ENCODE data around the gene RPS21. TPM values are rescaled to one million over a fixed set of nuclear protein-coding genes. Genes with fewer than 3 reads are reported as not detected.
A peak's percentile ranks its signal among the peaks of the same experiment; 100 is the strongest.

The RPS21 gene
- total RNA-seq, 1 donor from 2014 or later: 1,935 TPM

DNA sequence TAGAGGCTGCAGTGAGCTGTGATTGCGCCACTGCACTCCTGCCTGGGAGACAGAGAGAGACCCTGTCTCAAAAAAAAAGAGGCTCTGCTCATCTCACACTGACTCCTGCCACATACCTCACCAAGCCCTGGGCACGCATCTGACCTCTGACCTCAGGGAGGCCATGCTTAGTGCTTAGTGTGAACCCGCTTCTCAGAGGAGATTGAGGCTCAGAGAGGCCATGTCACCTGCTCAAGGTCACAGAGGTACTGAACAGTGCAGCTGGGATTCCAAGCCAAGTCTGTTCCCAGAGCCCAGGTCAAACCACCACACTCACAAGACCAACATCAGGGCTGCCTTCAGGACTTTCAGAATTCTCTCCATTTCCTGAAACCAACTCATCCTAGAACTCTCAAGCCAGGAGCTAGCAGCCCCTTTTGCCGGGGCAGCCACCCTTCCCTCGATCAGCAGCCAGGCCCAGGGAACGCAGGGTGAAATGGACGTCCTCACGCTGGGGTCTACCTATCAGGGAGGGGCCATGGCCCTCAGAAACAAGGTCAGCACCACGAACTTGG lies 17.3 kb downstream of the RPS21 start:
- Histone ChIP-seq H3K4me3 (no peak overlapping the region), H3K27me3 (no peaks in the 10 kb centered on the region), H3K9me3 (no peaks in the 10 kb centered on the region), H3K4me1 (peaks cover 31% of the 10 kb centered on the region), H3K36me3 (no peaks in the 10 kb centered on the region), H3K27ac (no peak overlapping the region)
- no peak for DNase-seq (ENCODE audit: extremely low spot score in 2 of 2)
- TF ChIP-seq POLR2A (IDR thresholded peaks at IDR 0.05) (no peak), POLR2AphosphoS5 (IDR thresholded peaks at IDR 0.05; ENCODE audit: insufficient read depth in 1 of 2, low read depth in 1 of 2) (no peak)
- TF ChIP-seq, protein P1, sequence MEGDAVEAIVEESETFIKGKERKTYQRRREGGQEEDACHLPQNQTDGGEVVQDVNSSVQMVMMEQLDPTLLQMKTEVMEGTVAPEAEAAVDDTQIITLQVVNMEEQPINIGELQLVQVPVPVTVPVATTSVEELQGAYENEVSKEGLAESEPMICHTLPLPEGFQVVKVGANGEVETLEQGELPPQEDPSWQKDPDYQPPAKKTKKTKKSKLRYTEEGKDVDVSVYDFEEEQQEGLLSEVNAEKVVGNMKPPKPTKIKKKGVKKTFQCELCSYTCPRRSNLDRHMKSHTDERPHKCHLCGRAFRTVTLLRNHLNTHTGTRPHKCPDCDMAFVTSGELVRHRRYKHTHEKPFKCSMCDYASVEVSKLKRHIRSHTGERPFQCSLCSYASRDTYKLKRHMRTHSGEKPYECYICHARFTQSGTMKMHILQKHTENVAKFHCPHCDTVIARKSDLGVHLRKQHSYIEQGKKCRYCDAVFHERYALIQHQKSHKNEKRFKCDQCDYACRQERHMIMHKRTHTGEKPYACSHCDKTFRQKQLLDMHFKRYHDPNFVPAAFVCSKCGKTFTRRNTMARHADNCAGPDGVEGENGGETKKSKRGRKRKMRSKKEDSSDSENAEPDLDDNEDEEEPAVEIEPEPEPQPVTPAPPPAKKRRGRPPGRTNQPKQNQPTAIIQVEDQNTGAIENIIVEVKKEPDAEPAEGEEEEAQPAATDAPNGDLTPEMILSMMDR (IDR thresholded peaks at IDR 0.05): no peak
- intact Hi-C loops (cut with DNase I): no loop called here

GRCh38 chr20:62404761-62405107 lies 17.8 kb downstream of the RPS21 start:
- no peak for TF ChIP-seq POLR2AphosphoS5 (IDR thresholded peaks at IDR 0.05; ENCODE audit: insufficient read depth in 1 of 2, low read depth in 1 of 2)
- TF ChIP-seq, protein P1 (IDR thresholded peaks at IDR 0.05): no peak
- TF ChIP-seq POLR2A (IDR thresholded peaks at IDR 0.05): no peak
- H3K27ac ChIP-seq: no peak overlapping the region
- no peak overlapping the region for H3K4me3 ChIP-seq
- no peaks in the 10 kb centered on the region for H3K36me3 ChIP-seq
- H3K4me1 ChIP-seq: peaks cover 31% of the 10 kb centered on the region
- DNase-seq (ENCODE audit: extremely low spot score in 2 of 2): no peak
- H3K27me3 ChIP-seq: no peaks in the 10 kb centered on the region
- no peaks in the 10 kb centered on the region for H3K9me3 ChIP-seq
- intact Hi-C loops (cut with DNase I): no loop called here

GRCh38 chr20:62405108-62405980 lies 18.4 kb downstream of the RPS21 start:
- H3K4me3 ChIP-seq: peak overlapping the region in 1 of 2 donors; percentile 89
- TF ChIP-seq, protein P1 (IDR thresholded peaks at IDR 0.05): peak in 1 of 3 experiments; percentile 46
- TF ChIP-seq POLR2A (IDR thresholded peaks at IDR 0.05) (no peak), POLR2AphosphoS5 (IDR thresholded peaks at IDR 0.05; ENCODE audit: insufficient read depth in 1 of 2, low read depth in 1 of 2) (peak in 1 of 2 donors; percentile 37)
- intact Hi-C loops (cut with DNase I): no loop called here
- no peak overlapping the region for H3K27ac ChIP-seq
- no peaks in the 10 kb centered on the region for H3K9me3 ChIP-seq
- no peak for DNase-seq (ENCODE audit: extremely low spot score in 2 of 2)
- H3K4me1 ChIP-seq: peaks cover 37% of the 10 kb centered on the region
- H3K36me3 ChIP-seq: no peaks in the 10 kb centered on the region
- no peaks in the 10 kb centered on the region for H3K27me3 ChIP-seq

- DNase-seq (ENCODE audit: extremely low spot score in 2 of 2): no peak
- Histone ChIP-seq H3K36me3 (no peaks in the 10 kb centered on the region), H3K9me3 (no peaks in the 10 kb centered on the region), H3K27me3 (no peaks in the 10 kb centered on the region), H3K4me1 (peaks cover 40% of the 10 kb centered on the region), H3K27ac (peak overlapping the region; percentile 51), H3K4me3 (peak overlapping the region; percentile 55 to 89)
- intact Hi-C loops (cut with DNase I): no loop called here
- no peak for TF ChIP-seq POLR2A (IDR thresholded peaks at IDR 0.05)
- TF ChIP-seq, protein P1 (IDR thresholded peaks at IDR 0.05): no peak
- no peak for TF ChIP-seq POLR2AphosphoS5 (IDR thresholded peaks at IDR 0.05; ENCODE audit: insufficient read depth in 1 of 2, low read depth in 1 of 2)
These were observed 19.1 kb downstream of the RPS21 start for GRCh38 chr20:62405981-62406513.

Measured in vagina (tissue), 2 donors.